ENCODE measurements around the gene TFAM. TPM values are rescaled to one million over a fixed set of nuclear protein-coding genes. Genes with fewer than 3 reads are reported as not detected.

The TFAM gene
- total and polyA plus RNA-seq, 4 donors: 12.5 to 22.9 (median 18.4) TPM

GRCh38 chr10:58385784-58386112, 538 bp downstream of the TFAM start:
- WGBS: 2% methylated on average over 15 of the region's 15 CpGs
- Histone ChIP-seq H3K27ac (ENCODE audit: low read depth in 1 of 2, low read length in 2 of 2) (peak overlapping the region; percentile 86 to 89), H3K27me3 (ENCODE audit: control insufficient read depth in 4 of 4, insufficient read depth in 4 of 4, low read length in 3 of 4) (no peaks in the 10 kb centered on the region), H3K36me3 (ENCODE audit: control insufficient read depth in 4 of 4, insufficient read depth in 3 of 4, low read depth in 1 of 4, low read length in 3 of 4) (peaks cover 0 to 24% (median 18%) of the 10 kb centered on the region in 4 donors), H3K9me3 (ENCODE audit: control insufficient read depth in 4 of 4, low read length in 3 of 4) (no peaks in the 10 kb centered on the region), H3K9ac (ENCODE audit: low read depth in 1 of 2, low read length in 2 of 2) (peak overlapping the region; percentile 66 to 89), H3K4me3 (ENCODE audit: low read depth in 1 of 3, low read length in 3 of 3) (peak overlapping the region; percentile 65 to 100 (median 77)), H3K4me1 (ENCODE audit: control insufficient read depth in 4 of 4, insufficient read depth in 4 of 4, low read length in 3 of 4) (peaks cover 2 to 20% (median 13%) of the 10 kb centered on the region in 4 donors)
- peak; percentile 37 for DNase-seq (ENCODE audit: low spot score)
- TF ChIP-seq REST (IDR thresholded peaks at IDR 0.05): no peak
- no peak for TF ChIP-seq RXRA (IDR thresholded peaks at IDR 0.05)
- no peak for TF ChIP-seq ZBTB33 (IDR thresholded peaks at IDR 0.05)
- no peak for TF ChIP-seq RAD21 (IDR thresholded peaks at IDR 0.05)
- no peak for TF ChIP-seq NR2F2 (IDR thresholded peaks at IDR 0.05)
- TF ChIP-seq HNF4G (IDR thresholded peaks at IDR 0.05): no peak
- no peak for TF ChIP-seq SP1 (IDR thresholded peaks at IDR 0.05)

GRCh38 chr10:58389024-58389423, 3.8 kb downstream of the TFAM start:
- Histone ChIP-seq H3K27me3 (ENCODE audit: control insufficient read depth in 4 of 4, insufficient read depth in 4 of 4, low read length in 3 of 4) (no peaks in the 10 kb centered on the region), H3K27ac (ENCODE audit: low read depth in 1 of 2, low read length in 2 of 2) (no peak overlapping the region), H3K9ac (ENCODE audit: low read depth in 1 of 2, low read length in 2 of 2) (no peak overlapping the region), H3K36me3 (ENCODE audit: control insufficient read depth in 4 of 4, insufficient read depth in 3 of 4, low read depth in 1 of 4, low read length in 3 of 4) (peaks cover 2 to 34% (median 27%) of the 10 kb centered on the region in 4 donors), H3K4me1 (ENCODE audit: control insufficient read depth in 4 of 4, insufficient read depth in 4 of 4, low read length in 3 of 4) (peaks cover 2 to 20% (median 13%) of the 10 kb centered on the region in 4 donors), H3K4me3 (ENCODE audit: low read depth in 1 of 3, low read length in 3 of 3) (no peak overlapping the region), H3K9me3 (ENCODE audit: control insufficient read depth in 4 of 4, low read length in 3 of 4) (no peaks in the 10 kb centered on the region)
- 97% methylated on average over 3 of the region's 3 CpGs for WGBS
- TF ChIP-seq CTCF (IDR thresholded peaks at IDR 0.05; ENCODE audit: low read depth, low read length, missing input control) (no peak), NR2F2 (IDR thresholded peaks at IDR 0.05) (no peak), EGR1 (IDR thresholded peaks at IDR 0.05; ENCODE audit: low read depth in 2 of 2) (no peak), HNF4A (conservative IDR thresholded peaks at IDR 0.05) (no peak), ATF3 (IDR thresholded peaks at IDR 0.05) (no peak), TAF1 (conservative IDR thresholded peaks at IDR 0.05) (no peak)
- no peak for DNase-seq (ENCODE audit: low spot score)

Measured in liver (tissue), 9 donors.